CD4-positive, alpha-beta T cell (primary cell): ENCODE results near the gene DTX3L. TPM values are rescaled to one million over a fixed set of nuclear protein-coding genes. Genes with fewer than 3 reads are reported as not detected.
A peak's percentile ranks its signal among the peaks of the same experiment; 100 is the strongest.

Experiments
- ATAC-seq: fragments of 200-7000 bp; cut with Tn5 transposase; one replicate; pipeline ENCODE4 v1.10.0; 2022; ENCODE audit warnings: mild to moderate bottlenecking; ENCODE audit not compliant: poor library complexity
- CTCF ChIA-PET: fragments of 350-600 bp; sonication (Branson Sonifier 250); formaldehyde crosslinking; loops from one replicate; lab custom pipeline; 2021; ENCODE audit warnings: antibody characterized with exemption, inconsistent platforms; lab: Charles Lee
- POLR2A ChIA-PET: fragments of 350-600 bp; sonication (Branson Sonifier 250); formaldehyde crosslinking; loops from one replicate; lab custom pipeline; 2021; ENCODE audit warnings: antibody characterized with exemption, inconsistent platforms; lab: Charles Lee
- DNase-seq, 14 experiments: peaks; one replicate each; pipeline ENCODE4 v3.0.0-alpha.2; 2013 to 2020; ENCODE audit warnings: mixed read lengths in 2 of 14
- H3K27ac ChIP-seq, 2 donors: one replicate each; pipeline versions ENCODE4 v1.5.1 to v1.7.0; 2013; ENCODE audit warnings: low read length in 2 of 2, low read depth in 1 of 2, mild to moderate bottlenecking in 1 of 2
- H3K27me3 ChIP-seq, 2 experiments: 1 replicate in 1 of 2; 2 replicates in 1 of 2; pipeline versions ENCODE4 v1.6.1 to v1.7.0; 2013; ENCODE audit warnings: low read length in 2 of 2, control low read depth in 1 of 2, mild to moderate bottlenecking in 1 of 2, moderate library complexity in 1 of 2; ENCODE audit not compliant: insufficient read depth in 2 of 2, control insufficient read depth in 1 of 2
- H3K36me3 ChIP-seq: one replicate; pipeline ENCODE4 v1.6.1; 2013; ENCODE audit warnings: low read length, control low read depth; ENCODE audit not compliant: insufficient read depth
- H3K4me1 ChIP-seq: one replicate; pipeline ENCODE4 v1.6.1; 2013; ENCODE audit warnings: low read length, control low read depth; ENCODE audit not compliant: insufficient read depth
- H3K4me3 ChIP-seq: one replicate; pipeline ENCODE4 v1.5.1; 2013; ENCODE audit warnings: mild to moderate bottlenecking, low read length, moderate library complexity
- H3K9me3 ChIP-seq, 2 experiments: 1 replicate in 1 of 2; 2 replicates in 1 of 2; pipeline versions ENCODE4 v1.6.1 to v1.7.0; 2013; ENCODE audit warnings: low read length in 2 of 2, mild to moderate bottlenecking in 2 of 2, control low read depth in 1 of 2, moderate library complexity in 1 of 2; ENCODE audit not compliant: control insufficient read depth in 1 of 2, insufficient read depth in 1 of 2
- H3K27ac Mint-ChIP-seq: one replicate; pipeline ENCODE4 v1.8.0; 2020; ENCODE audit warnings: mixed read lengths
- H3K27me3 Mint-ChIP-seq: one replicate; pipeline ENCODE4 v1.8.0; 2021; ENCODE audit warnings: mixed read lengths
- H3K36me3 Mint-ChIP-seq: one replicate; pipeline ENCODE4 v1.8.0; 2021; ENCODE audit warnings: low read depth, mixed read lengths
- H3K4me1 Mint-ChIP-seq: one replicate; pipeline ENCODE4 v1.8.0; 2021; ENCODE audit warnings: low read depth, mixed read lengths
- H3K4me3 Mint-ChIP-seq: one replicate; pipeline ENCODE4 v1.8.0; 2020; ENCODE audit warnings: mild to moderate bottlenecking, mixed read lengths
- H3K9me3 Mint-ChIP-seq: one replicate; pipeline ENCODE4 v1.8.0; 2020; ENCODE audit warnings: mixed read lengths
- CTCF ChIP-seq: fragments of 200-600 bp; IDR thresholded peaks from one replicate; pipeline ENCODE4 v1.8.0; 2022; ENCODE audit warnings: antibody characterized with exemption, mild to moderate bottlenecking
- intact Hi-C, 2 experiments: fragments of 100-400 bp; cut with DNase I in 1 of 2; cut with micrococcal nuclease in 1 of 2; formaldehyde crosslinking; loops; one replicate each; pipeline versions ENCODE4 v1.15.1 to v1.9.0; 2023 to 2025; cut with DNase I, micrococcal nuclease
- total RNA-seq, 174 experiments: library from RNA in 2 of 174; stranded (reverse) in 2 of 174; gene quantifications; one replicate each; pipeline ENCODE4 v1.2.3 and lab custom pipeline; 2021 to 2026

DTX3L gene
- total RNA-seq, 2 experiments from 2014 or later, result 15.4 to 18.6 TPM

GRCh38 chr3:122515870-122516269 lies 48.3 kb upstream of the DTX3L start:
- H3K4me1 Mint-ChIP-seq, result peaks cover 29% of the 10 kb centered on the region
- H3K27ac ChIP-seq, result no peak overlapping the region
- H3K4me3 ChIP-seq, result no peak overlapping the region
- ChIA-PET CTCF (no interaction called here), POLR2A (no interaction called here)
- H3K9me3 ChIP-seq, result no peaks in the 10 kb centered on the region
- no peaks in the 10 kb centered on the region for H3K27me3 ChIP-seq
- no peaks in the 10 kb centered on the region for H3K27me3 Mint-ChIP-seq
- no peak for TF ChIP-seq CTCF
- peak overlapping the region; percentile 79 for H3K4me3 Mint-ChIP-seq
- no peaks in the 10 kb centered on the region for H3K9me3 Mint-ChIP-seq
- DNase-seq, result no peak
- H3K27ac Mint-ChIP-seq, result no peak overlapping the region
- intact Hi-C loops, result loop anchor here in 1 of 2 experiments (2.0 to 10.0 kb wide), 5 partner anchors 99 to 1069 kb away; partner anchors contain the start of genes EAF2, HACD2, HSPBAP1 and IQCB1
- H3K36me3 ChIP-seq, result no peaks in the 10 kb centered on the region
- peaks cover 4% of the 10 kb centered on the region for H3K36me3 Mint-ChIP-seq
- H3K4me1 ChIP-seq, result peaks cover 17% of the 10 kb centered on the region
- ATAC-seq, result no peak

- ChIA-PET CTCF (interaction anchor here (1.1 to 1.5 kb wide), 2 partner anchors 21 to 133 kb away, joined by 4 to 7 read pairs; partner anchors contain the start of genes FAM162A and MIX23), POLR2A (no interaction called here)
- ATAC-seq, result no peak
- Histone ChIP-seq H3K4me1 (peaks cover 17% of the 10 kb centered on the region), H3K27ac (no peak overlapping the region), H3K9me3 (no peaks in the 10 kb centered on the region), H3K4me3 (no peak overlapping the region), H3K27me3 (no peaks in the 10 kb centered on the region), H3K36me3 (no peaks in the 10 kb centered on the region)
- Mint-ChIP-seq H3K4me1 (peaks cover 19% of the 10 kb centered on the region), H3K36me3 (peaks cover 4% of the 10 kb centered on the region), H3K9me3 (no peaks in the 10 kb centered on the region), H3K27me3 (no peaks in the 10 kb centered on the region), H3K4me3 (peak overlapping the region; percentile 79), H3K27ac (no peak overlapping the region)
- intact Hi-C loops, result loop anchor here in 1 of 2 experiments (2.0 to 10.0 kb wide), 4 partner anchors 100 to 1068 kb away; partner anchors contain the start of genes EAF2, HACD2, IQCB1 and WDR5B
- TF ChIP-seq CTCF, result no peak
- DNase-seq, result no peak
Measured at GRCh38 chr3:122516846-122517360, 47.2 kb upstream of the DTX3L start.

GRCh38 chr3:122519693-122520092 lies 44.4 kb upstream of the DTX3L start:
- H3K27me3 Mint-ChIP-seq, result no peaks in the 10 kb centered on the region
- H3K27ac Mint-ChIP-seq, result no peak overlapping the region
- no peak for TF ChIP-seq CTCF
- no peaks in the 10 kb centered on the region for H3K9me3 Mint-ChIP-seq
- intact Hi-C loops, result loop anchor here in 1 of 2 experiments (5.0 to 10.0 kb wide), 3 partner anchors 685 to 1065 kb away; partner anchors contain the start of genes EAF2, HACD2 and IQCB1
- no peaks in the 10 kb centered on the region for H3K36me3 Mint-ChIP-seq
- ATAC-seq (no peak), DNase-seq (no peak)
- ChIA-PET CTCF (no interaction called here), POLR2A (no interaction called here)
- Histone ChIP-seq H3K4me3 (no peak overlapping the region), H3K9me3 (no peaks in the 10 kb centered on the region), H3K36me3 (no peaks in the 10 kb centered on the region), H3K27me3 (no peaks in the 10 kb centered on the region), H3K27ac (no peak overlapping the region), H3K4me1 (peaks cover 5% of the 10 kb centered on the region)
- H3K4me3 Mint-ChIP-seq, result no peak overlapping the region
- H3K4me1 Mint-ChIP-seq, result no peaks in the 10 kb centered on the region
